B cell (primary cell): ENCODE data around the gene PCGF3. TPM values are rescaled to one million over a fixed set of nuclear protein-coding genes. Genes with fewer than 3 reads are reported as not detected.

Source experiments
- ATAC-seq: fragments of 200-7000 bp; cut with Tn5 transposase; one replicate; pipeline ENCODE4 v1.10.0; 2021; ENCODE audit warnings: low read depth, mild to moderate bottlenecking, moderate number of reproducible peaks, moderate library complexity
- CTCF ChIA-PET: fragments of 350-600 bp; sonication (Branson Sonifier 250); formaldehyde crosslinking; loops from one replicate; lab custom pipeline; 2021; ENCODE audit warnings: antibody characterized with exemption, inconsistent platforms; lab: Charles Lee
- POLR2A ChIA-PET: fragments of 350-600 bp; sonication (Branson Sonifier 250); formaldehyde crosslinking; loops from one replicate; lab custom pipeline; 2021; ENCODE audit warnings: antibody characterized with exemption; lab: Charles Lee
- DNase-seq: peaks from one replicate; pipeline ENCODE4 v3.0.0; 2013
- H2AFZ ChIP-seq: 2 replicates; pipeline ENCODE4 v1.6.1; 2012; ENCODE audit warnings: mild to moderate bottlenecking, low read depth, low read length; ENCODE audit not compliant: insufficient read depth, poor library complexity, severe bottlenecking
- H3K27ac ChIP-seq, 2 donors: 1 replicate in 1 of 2; 2 replicates in 1 of 2; pipeline ENCODE4 v1.5.1; 2012 to 2013; ENCODE audit warnings: low read length in 2 of 2, mild to moderate bottlenecking in 2 of 2, moderate library complexity in 1 of 2
- H3K27me3 ChIP-seq, 4 experiments: fragments of 200-600 bp in 1 of 4; sonication (generic) in 1 of 4; replicated peaks in 1 of 4; 1 replicate in 2 of 4; 2 replicates in 2 of 4; pipeline versions ENCODE4 v1.6.1 to v1.7.0; 2013 to 2016; ENCODE audit warnings: low read length in 3 of 4, mild to moderate bottlenecking in 2 of 4, mixed read lengths in 1 of 4, moderate library complexity in 1 of 4; ENCODE audit not compliant: insufficient read depth in 4 of 4, control insufficient read depth in 3 of 4; ENCODE audit errors: control extremely low read depth in 1 of 4
- H3K36me3 ChIP-seq, 2 experiments: replicated peaks in 1 of 2; 1 replicate in 1 of 2; 2 replicates in 1 of 2; pipeline versions ENCODE4 v1.6.1 to v1.7.1; 2013; ENCODE audit warnings: low read length in 1 of 2; ENCODE audit not compliant: insufficient read depth in 2 of 2, control insufficient read depth in 1 of 2; ENCODE audit errors: control extremely low read depth in 1 of 2, extremely low read depth in 1 of 2
- H3K4me1 ChIP-seq, 2 donors: fragments of 200-600 bp in 1 of 2; sonication (generic) in 1 of 2; 1 replicate in 1 of 2; 2 replicates in 1 of 2; pipeline versions ENCODE4 v1.5.1 to v1.6.1; 2013 to 2017; ENCODE audit warnings: low read length in 2 of 2; ENCODE audit not compliant: control insufficient read depth in 2 of 2, insufficient read depth in 2 of 2
- H3K4me2 ChIP-seq: replicated peaks from 2 replicates; pipeline ENCODE3; 2012; ENCODE audit warnings: mild to moderate bottlenecking, low read depth, low read length; ENCODE audit not compliant: poor library complexity, severe bottlenecking
- H3K4me3 ChIP-seq, 5 experiments: fragments of 200-600 bp in 1 of 5; sonication (generic) in 1 of 5; 1 replicate in 3 of 5; 2 replicates in 2 of 5; pipeline versions ENCODE4 v1.5.1 to v1.7.0; 2011 to 2016; ENCODE audit warnings: low read length in 4 of 5, mild to moderate bottlenecking in 4 of 5, low read depth in 2 of 5, control low read depth in 1 of 5, moderate library complexity in 1 of 5; ENCODE audit not compliant: insufficient read depth in 1 of 5; ENCODE audit errors: control extremely low read depth in 1 of 5, extremely low read depth in 1 of 5
- H3K79me2 ChIP-seq: fragments of 200-600 bp; sonication (generic); one replicate; pipeline ENCODE4 v1.6.0; 2016; ENCODE audit warnings: low read length; ENCODE audit not compliant: control insufficient read depth, insufficient read depth
- H3K9ac ChIP-seq: fragments of 200-600 bp; sonication (generic); 2 replicates; pipeline ENCODE4 v1.6.1; 2017; ENCODE audit warnings: mild to moderate bottlenecking, low read length, moderate library complexity
- H3K9me3 ChIP-seq, 3 donors: one replicate each; pipeline versions ENCODE4 v1.6.1 to v1.7.1; 2013; ENCODE audit warnings: low read length in 2 of 3; ENCODE audit not compliant: control insufficient read depth in 2 of 3, insufficient read depth in 1 of 3; ENCODE audit errors: control extremely low read depth in 1 of 3
- H4K20me1 ChIP-seq: 2 replicates; pipeline ENCODE4 v1.6.0; 2012; ENCODE audit warnings: mild to moderate bottlenecking, low read length; ENCODE audit not compliant: insufficient read depth, control insufficient read depth, poor library complexity, severe bottlenecking
- H3K27ac Mint-ChIP-seq: one replicate; pipeline ENCODE4 v1.8.0; 2021; ENCODE audit warnings: mixed read lengths
- H3K27me3 Mint-ChIP-seq: one replicate; pipeline ENCODE4 v1.8.0; 2021; ENCODE audit warnings: mixed read lengths
- H3K4me1 Mint-ChIP-seq: one replicate; pipeline ENCODE4 v1.8.0; 2021; ENCODE audit warnings: mixed read lengths
- H3K4me3 Mint-ChIP-seq: one replicate; pipeline ENCODE4 v1.8.0; 2021; ENCODE audit warnings: mixed read lengths
- H3K9me3 Mint-ChIP-seq: one replicate; pipeline ENCODE4 v1.8.0; 2022; ENCODE audit warnings: mixed read lengths; ENCODE audit not compliant: insufficient read depth
- EZH2 ChIP-seq: IDR thresholded peaks from 2 replicates; pipeline ENCODE4 v1.6.1; 2012; ENCODE audit warnings: borderline replicate concordance, low read depth, mild to moderate bottlenecking, moderate library complexity, low read length; ENCODE audit not compliant: insufficient read depth, poor library complexity, severe bottlenecking
- WGBS: methylation state at CpG from one replicate; pipeline ENCODE4 v1.1.5; 2013; ENCODE audit warnings: missing lambda C conversion rate; ENCODE audit not compliant: insufficient coverage; 5-methylcytosine and 5-hydroxymethylcytosine counted together
- intact Hi-C: fragments of 100-400 bp; cut with micrococcal nuclease; formaldehyde crosslinking; loops from one replicate; pipeline ENCODE4 v1.10.0; 2022
- polyA plus RNA-seq: library from polyadenylated mRNA; depleted of rRNA; stranded (reverse); fragments of >200 nt; gene quantifications from 2 replicates; pipeline ENCODE4 v1.2.3, GENCODE V29; 2012
- total RNA-seq, 2 donors: library from RNA; stranded (reverse); fragments of 120-200 nt in 1 of 2; gene quantifications; 1 replicate in 1 of 2; 2 replicates in 1 of 2; pipeline versions ENCODE4 v1.2.3 to v1.2.4, GENCODE V29; 2013 to 2022
- TF ChIP-seq, protein P1 (sequence below): fragments of 200-600 bp; IDR thresholded peaks from one replicate; pipeline ENCODE4 v1.8.0; 2022; ENCODE audit warnings: antibody characterized with exemption, mild to moderate bottlenecking

Gene PCGF3
- total and polyA plus RNA-seq, 2 donors (not counting 1 experiment from before 2014, with no cell fraction given): 65.7 to 90.3 TPM

DNA sequence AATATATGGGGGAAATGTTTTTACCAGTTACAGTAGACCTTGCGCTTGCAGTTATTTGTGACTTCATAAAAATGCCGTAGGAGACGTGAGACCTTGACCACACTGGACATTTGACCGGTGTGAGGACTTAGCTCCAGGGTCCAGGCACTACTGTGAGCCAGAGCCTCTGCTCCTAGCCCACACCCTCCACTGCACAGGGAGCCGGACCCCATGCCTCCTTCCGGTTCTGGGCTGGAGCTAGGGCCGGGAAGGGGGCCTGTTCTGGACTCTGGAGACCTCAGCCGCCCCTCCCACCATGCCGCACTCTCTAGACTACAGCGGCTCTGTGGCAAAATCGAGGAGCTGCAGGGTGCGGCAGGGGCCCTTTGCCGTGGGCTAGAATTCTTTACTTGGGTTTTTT is 5.3 kb downstream of the PCGF3 start:
- ChIA-PET POLR2A (no interaction called here), CTCF (interaction anchor here (1.1 kb wide), 1 partner anchor 31 kb away, joined by 3 read pairs; no protein-coding TSS in a partner anchor)
- Histone ChIP-seq H4K20me1 (peaks cover 71% of the 10 kb centered on the region), H3K4me2 (no peak overlapping the region), H3K36me3 (peaks cover 0 to 12% of the 10 kb centered on the region in 2 experiments), H3K27ac (no peak overlapping the region), H2AFZ (no peak overlapping the region), H3K9ac (no peak overlapping the region), H3K4me1 (peaks cover 12 to 24% of the 10 kb centered on the region in 2 donors), H3K27me3 (no peaks in the 10 kb centered on the region), H3K79me2 (peaks cover 95% of the 10 kb centered on the region), H3K9me3 (no peaks in the 10 kb centered on the region), H3K4me3 (no peak overlapping the region)
- ATAC-seq (no peak), DNase-seq (no peak)
- WGBS: 93% methylated on average over 11 of the region's 13 CpGs
- intact Hi-C loops: no loop called here
- Mint-ChIP-seq H3K4me3 (no peak overlapping the region), H3K9me3 (no peaks in the 10 kb centered on the region), H3K27ac (no peak overlapping the region), H3K27me3 (no peaks in the 10 kb centered on the region), H3K4me1 (peaks cover 37% of the 10 kb centered on the region)
- TF ChIP-seq, protein P1, sequence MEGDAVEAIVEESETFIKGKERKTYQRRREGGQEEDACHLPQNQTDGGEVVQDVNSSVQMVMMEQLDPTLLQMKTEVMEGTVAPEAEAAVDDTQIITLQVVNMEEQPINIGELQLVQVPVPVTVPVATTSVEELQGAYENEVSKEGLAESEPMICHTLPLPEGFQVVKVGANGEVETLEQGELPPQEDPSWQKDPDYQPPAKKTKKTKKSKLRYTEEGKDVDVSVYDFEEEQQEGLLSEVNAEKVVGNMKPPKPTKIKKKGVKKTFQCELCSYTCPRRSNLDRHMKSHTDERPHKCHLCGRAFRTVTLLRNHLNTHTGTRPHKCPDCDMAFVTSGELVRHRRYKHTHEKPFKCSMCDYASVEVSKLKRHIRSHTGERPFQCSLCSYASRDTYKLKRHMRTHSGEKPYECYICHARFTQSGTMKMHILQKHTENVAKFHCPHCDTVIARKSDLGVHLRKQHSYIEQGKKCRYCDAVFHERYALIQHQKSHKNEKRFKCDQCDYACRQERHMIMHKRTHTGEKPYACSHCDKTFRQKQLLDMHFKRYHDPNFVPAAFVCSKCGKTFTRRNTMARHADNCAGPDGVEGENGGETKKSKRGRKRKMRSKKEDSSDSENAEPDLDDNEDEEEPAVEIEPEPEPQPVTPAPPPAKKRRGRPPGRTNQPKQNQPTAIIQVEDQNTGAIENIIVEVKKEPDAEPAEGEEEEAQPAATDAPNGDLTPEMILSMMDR: no peak
- no peak for TF ChIP-seq EZH2

- peaks cover 0 to 12% of the 10 kb centered on the region in 2 experiments for H3K36me3 ChIP-seq
- TF ChIP-seq, protein P1: no peak
- H3K4me3 ChIP-seq: no peak overlapping the region
- peaks cover 86% of the 10 kb centered on the region for H3K79me2 ChIP-seq
- POLR2A ChIA-PET: no interaction called here
- peaks cover 7 to 13% of the 10 kb centered on the region in 2 donors for H3K4me1 ChIP-seq
- Mint-ChIP-seq H3K27me3 (no peaks in the 10 kb centered on the region), H3K9me3 (no peaks in the 10 kb centered on the region), H3K27ac (no peak overlapping the region), H3K4me3 (no peak overlapping the region), H3K4me1 (peaks cover 35% of the 10 kb centered on the region)
- CTCF ChIA-PET: no interaction called here
- no peak overlapping the region for H3K4me2 ChIP-seq
- peaks cover 68% of the 10 kb centered on the region for H4K20me1 ChIP-seq
- no CpG with 5 or more reads among the region's 3 CpGs for WGBS
- no peaks in the 10 kb centered on the region for H3K9me3 ChIP-seq
- DNase-seq: no peak
- H3K27ac ChIP-seq: no peak overlapping the region
- H3K9ac ChIP-seq: no peak overlapping the region
- no peak for ATAC-seq
- intact Hi-C loops: no loop called here
- no peak overlapping the region for H2AFZ ChIP-seq
- no peaks in the 10 kb centered on the region for H3K27me3 ChIP-seq
These were observed 6.5 kb downstream of the PCGF3 start for GRCh38 chr4:712093-712492.
